Vagina (tissue), 2 donors: ENCODE results near the gene FMC1.

Experiments
- POLR2A ChIP-seq, 2 donors: fragments of 450-650 bp; IDR thresholded peaks; one replicate each; pipeline ENCODE4 v1.6.1; 2017; ENCODE audit warnings: antibody characterized with exemption in 2 of 2, mild to moderate bottlenecking in 2 of 2, moderate library complexity in 2 of 2
- TF ChIP-seq, protein P1 (sequence below), 3 experiments: fragments of 450-650 bp in 2 of 3; fragments of 200-600 bp in 1 of 3; sonication (generic) in 1 of 3; IDR thresholded peaks; one replicate each; pipeline ENCODE4 v1.5.1; 2017 to 2019; ENCODE audit warnings: antibody characterized with exemption in 3 of 3, mild to moderate bottlenecking in 2 of 3, moderate library complexity in 2 of 3

- no peak for TF ChIP-seq POLR2A (IDR thresholded peaks at IDR 0.05)
- TF ChIP-seq, protein P1, sequence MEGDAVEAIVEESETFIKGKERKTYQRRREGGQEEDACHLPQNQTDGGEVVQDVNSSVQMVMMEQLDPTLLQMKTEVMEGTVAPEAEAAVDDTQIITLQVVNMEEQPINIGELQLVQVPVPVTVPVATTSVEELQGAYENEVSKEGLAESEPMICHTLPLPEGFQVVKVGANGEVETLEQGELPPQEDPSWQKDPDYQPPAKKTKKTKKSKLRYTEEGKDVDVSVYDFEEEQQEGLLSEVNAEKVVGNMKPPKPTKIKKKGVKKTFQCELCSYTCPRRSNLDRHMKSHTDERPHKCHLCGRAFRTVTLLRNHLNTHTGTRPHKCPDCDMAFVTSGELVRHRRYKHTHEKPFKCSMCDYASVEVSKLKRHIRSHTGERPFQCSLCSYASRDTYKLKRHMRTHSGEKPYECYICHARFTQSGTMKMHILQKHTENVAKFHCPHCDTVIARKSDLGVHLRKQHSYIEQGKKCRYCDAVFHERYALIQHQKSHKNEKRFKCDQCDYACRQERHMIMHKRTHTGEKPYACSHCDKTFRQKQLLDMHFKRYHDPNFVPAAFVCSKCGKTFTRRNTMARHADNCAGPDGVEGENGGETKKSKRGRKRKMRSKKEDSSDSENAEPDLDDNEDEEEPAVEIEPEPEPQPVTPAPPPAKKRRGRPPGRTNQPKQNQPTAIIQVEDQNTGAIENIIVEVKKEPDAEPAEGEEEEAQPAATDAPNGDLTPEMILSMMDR (IDR thresholded peaks at IDR 0.05) = no peak
These were observed 46.5 kb downstream of the FMC1 start for GRCh38 chr7:139387594-139387993.
